Tibial nerve (tissue), 4 donors: Measurements from ENCODE around the gene CDH13.

Experiments
- CTCF ChIP-seq, 5 experiments: fragments of 200-600 bp in 3 of 5; fragments of 450-650 bp in 2 of 5; sonication (generic) in 3 of 5; IDR thresholded peaks; one replicate each; pipeline ENCODE4 v1.5.1; 2016 to 2019; ENCODE audit warnings: antibody characterized with exemption in 5 of 5, mild to moderate bottlenecking in 3 of 5, moderate library complexity in 2 of 5
- EP300 ChIP-seq, 2 donors: sonication (generic); formaldehyde crosslinking; IDR thresholded peaks; one replicate each; pipeline ENCODE4 v1.6.1; 2017; ENCODE audit warnings: antibody characterized with exemption in 2 of 2, mild to moderate bottlenecking in 1 of 2
- POLR2A ChIP-seq, 2 donors: fragments of 450-650 bp; IDR thresholded peaks; one replicate each; pipeline ENCODE4 v1.6.1; 2017; ENCODE audit warnings: antibody characterized with exemption in 2 of 2, mild to moderate bottlenecking in 2 of 2, moderate library complexity in 2 of 2

GRCh38 chr16:83145297-83145696 is 518.5 kb downstream of the CDH13 start:
- no peak for TF ChIP-seq CTCF (IDR thresholded peaks at IDR 0.05)
- TF ChIP-seq POLR2A (IDR thresholded peaks at IDR 0.05), result no peak
- TF ChIP-seq EP300 (IDR thresholded peaks at IDR 0.05), result no peak
